Stimulated activated effector memory CD8-positive, alpha-beta T cell treated with anti-CD3 and anti-CD28 coated beads, Interleukin-12 subunit alpha, Interleukin-12 subunit beta, amount 100 ng/mL, for 72 hours (primary cell): Measurements from ENCODE around the gene RRP9.
A peak's percentile ranks its signal among the peaks of the same experiment; 100 is the strongest.

ENCODE experiments used
- ATAC-seq: fragments of 150-1000 bp; cut with Tn5 transposase; 2 replicates; pipeline ENCODE4 v1.10.0; 2021
- DNase-seq, 2 donors: peaks; one replicate each; pipeline ENCODE4 v3.0.0; 2021 to 2022; ENCODE audit warnings: low spot score in 2 of 2
- H3K27ac Mint-ChIP-seq: one replicate; pipeline ENCODE4 v1.8.0; 2022; ENCODE audit warnings: mild to moderate bottlenecking, mixed read lengths
- H3K36me3 Mint-ChIP-seq: one replicate; pipeline ENCODE4 v1.8.0; 2022; ENCODE audit warnings: mild to moderate bottlenecking, mixed read lengths
- H3K4me1 Mint-ChIP-seq: one replicate; pipeline ENCODE4 v1.8.0; 2022; ENCODE audit warnings: mixed read lengths
- H3K4me3 Mint-ChIP-seq: one replicate; pipeline ENCODE4 v1.8.0; 2022; ENCODE audit warnings: mild to moderate bottlenecking, mixed read lengths
- H3K9me3 Mint-ChIP-seq: one replicate; pipeline ENCODE4 v1.8.0; 2022; ENCODE audit warnings: mixed read lengths

The RRP9 gene

DNA sequence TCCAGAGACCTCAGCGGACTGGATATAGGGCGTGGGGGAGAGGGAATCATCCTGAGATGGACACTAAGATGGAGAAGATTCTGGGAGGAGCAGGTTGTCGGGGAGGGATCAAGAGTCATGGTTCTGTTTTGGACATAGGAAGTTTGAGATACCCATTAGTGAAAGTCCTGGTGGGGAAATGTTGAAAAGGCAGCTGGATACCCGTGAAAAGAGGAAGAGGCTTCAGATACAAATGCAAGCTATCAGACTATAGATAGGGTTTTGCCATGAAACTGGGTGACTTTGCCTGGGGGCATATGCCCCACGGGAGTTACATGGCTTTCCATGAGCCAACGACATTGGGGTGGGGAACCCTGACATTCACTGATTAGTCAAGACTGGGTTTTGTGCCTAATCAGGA is 12.4 kb upstream of the RRP9 start:
- no peak overlapping the region for H3K4me3 Mint-ChIP-seq
- H3K4me1 Mint-ChIP-seq, result peaks cover 5% of the 10 kb centered on the region

DNA sequence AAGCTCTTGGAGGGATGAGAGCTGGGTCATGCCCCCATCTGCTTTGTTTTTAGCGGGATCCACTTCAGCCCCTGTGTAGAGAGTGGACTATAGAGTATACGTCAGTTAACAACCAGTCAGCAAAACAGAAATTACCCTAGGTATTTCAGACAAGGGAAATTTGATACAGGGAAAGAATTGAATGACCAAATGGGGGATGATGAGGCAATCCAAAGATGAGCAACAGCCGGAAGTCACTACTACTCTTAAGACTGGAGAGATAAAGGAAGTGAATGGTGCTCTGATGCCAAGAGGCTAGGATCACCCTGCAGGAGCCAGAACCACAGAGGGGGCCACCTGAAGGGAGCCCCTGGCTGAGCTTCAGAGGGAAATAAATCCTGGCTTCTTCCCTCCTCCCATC is 11.7 kb upstream of the RRP9 start:
- H3K4me1 Mint-ChIP-seq, result peaks cover 5% of the 10 kb centered on the region
- peaks cover 4% of the 10 kb centered on the region for H3K36me3 Mint-ChIP-seq
- no peak for DNase-seq

More for the DNA sequence above, 12.4 kb upstream of the RRP9 start:
- ATAC-seq, result no peak
- DNase-seq, result no peak
- Mint-ChIP-seq H3K27ac (no peak overlapping the region), H3K36me3 (peaks cover 4% of the 10 kb centered on the region), H3K9me3 (no peaks in the 10 kb centered on the region)

DNA sequence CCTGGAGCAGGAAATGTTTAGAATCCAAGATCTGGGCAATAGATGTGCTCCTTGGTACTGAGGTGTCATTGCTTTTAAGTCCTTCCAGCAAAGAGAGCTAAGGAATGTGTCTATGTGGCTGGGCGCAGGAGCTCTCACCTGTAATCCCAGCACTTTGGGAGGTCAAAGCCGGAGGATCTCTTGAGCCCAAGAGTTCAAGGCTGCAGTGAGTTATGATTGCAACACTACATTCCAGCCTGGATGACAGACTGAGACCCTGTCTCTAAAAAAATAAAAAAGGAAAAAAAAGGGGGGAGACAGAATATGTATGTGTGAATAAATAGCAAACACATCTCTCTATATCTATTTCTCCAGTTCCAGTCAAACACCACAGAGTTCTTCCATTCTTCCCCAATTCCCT is 9.2 kb upstream of the RRP9 start:
- DNase-seq (no peak), ATAC-seq (no peak)
- H3K9me3 Mint-ChIP-seq, result no peaks in the 10 kb centered on the region
- H3K4me1 Mint-ChIP-seq, result no peaks in the 10 kb centered on the region
- no peaks in the 10 kb centered on the region for H3K36me3 Mint-ChIP-seq
- H3K27ac Mint-ChIP-seq, result no peak overlapping the region
- H3K4me3 Mint-ChIP-seq, result no peak overlapping the region

More for the DNA sequence above, 11.7 kb upstream of the RRP9 start:
- ATAC-seq, result no peak
- H3K9me3 Mint-ChIP-seq, result no peaks in the 10 kb centered on the region
- no peak overlapping the region for H3K27ac Mint-ChIP-seq
- H3K4me3 Mint-ChIP-seq, result no peak overlapping the region

DNA sequence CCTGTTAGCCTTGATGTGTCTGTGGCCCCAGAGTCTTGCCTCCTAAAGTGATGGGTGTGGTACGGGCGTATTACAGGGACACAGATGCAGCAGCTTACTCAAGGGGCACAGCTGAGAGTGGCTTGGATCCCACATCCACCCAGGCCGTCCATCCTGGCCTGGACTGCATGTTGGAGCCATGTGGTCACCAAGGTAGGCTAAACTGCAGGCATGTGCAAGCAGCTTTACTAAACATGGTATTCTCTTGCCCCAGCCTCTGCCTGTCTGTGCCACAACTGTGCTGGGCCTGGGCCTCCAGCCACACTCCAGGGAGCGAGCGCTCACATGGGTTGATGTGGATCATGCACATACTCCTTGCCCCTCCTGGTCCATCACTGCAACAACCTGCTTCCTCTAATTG is 7.4 kb upstream of the RRP9 start:
- Mint-ChIP-seq H3K4me1 (no peaks in the 10 kb centered on the region), H3K27ac (peak overlapping the region; percentile 38), H3K9me3 (no peaks in the 10 kb centered on the region), H3K4me3 (no peak overlapping the region), H3K36me3 (no peaks in the 10 kb centered on the region)
- no peak for DNase-seq
- no peak for ATAC-seq

DNA sequence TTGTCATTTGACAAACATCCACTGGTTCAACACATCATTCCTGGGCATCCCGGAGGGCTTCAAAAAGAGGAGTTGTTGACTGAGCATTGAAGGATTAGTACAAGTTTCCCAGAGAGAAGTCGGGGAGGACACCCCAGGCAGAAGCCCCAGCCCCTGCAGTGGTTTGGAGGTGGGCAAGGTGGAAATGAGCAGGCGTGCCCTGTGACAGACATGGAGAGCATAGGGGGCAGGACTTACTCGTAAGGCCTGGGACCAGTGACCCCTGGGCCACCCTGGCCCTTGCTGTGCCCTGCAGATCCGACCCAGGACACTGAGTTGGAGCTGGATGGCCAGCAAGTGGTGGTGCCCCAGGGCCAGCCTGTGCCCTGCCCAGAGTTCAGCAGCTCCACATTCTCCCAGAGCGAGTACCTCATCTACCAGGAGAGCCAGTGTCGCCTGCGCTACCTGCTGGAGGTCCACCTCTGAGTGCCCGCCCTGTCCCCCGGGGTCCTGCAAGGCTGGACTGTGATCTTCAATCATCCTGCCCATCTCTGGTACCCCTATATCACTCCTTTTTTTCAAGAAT is 6.4 kb upstream of the RRP9 start:
- Mint-ChIP-seq H3K4me1 (peaks cover under 1% of the 10 kb centered on the region), H3K4me3 (no peak overlapping the region), H3K27ac (no peak overlapping the region), H3K9me3 (no peaks in the 10 kb centered on the region), H3K36me3 (no peaks in the 10 kb centered on the region)
- DNase-seq (no peak), ATAC-seq (no peak)

DNA sequence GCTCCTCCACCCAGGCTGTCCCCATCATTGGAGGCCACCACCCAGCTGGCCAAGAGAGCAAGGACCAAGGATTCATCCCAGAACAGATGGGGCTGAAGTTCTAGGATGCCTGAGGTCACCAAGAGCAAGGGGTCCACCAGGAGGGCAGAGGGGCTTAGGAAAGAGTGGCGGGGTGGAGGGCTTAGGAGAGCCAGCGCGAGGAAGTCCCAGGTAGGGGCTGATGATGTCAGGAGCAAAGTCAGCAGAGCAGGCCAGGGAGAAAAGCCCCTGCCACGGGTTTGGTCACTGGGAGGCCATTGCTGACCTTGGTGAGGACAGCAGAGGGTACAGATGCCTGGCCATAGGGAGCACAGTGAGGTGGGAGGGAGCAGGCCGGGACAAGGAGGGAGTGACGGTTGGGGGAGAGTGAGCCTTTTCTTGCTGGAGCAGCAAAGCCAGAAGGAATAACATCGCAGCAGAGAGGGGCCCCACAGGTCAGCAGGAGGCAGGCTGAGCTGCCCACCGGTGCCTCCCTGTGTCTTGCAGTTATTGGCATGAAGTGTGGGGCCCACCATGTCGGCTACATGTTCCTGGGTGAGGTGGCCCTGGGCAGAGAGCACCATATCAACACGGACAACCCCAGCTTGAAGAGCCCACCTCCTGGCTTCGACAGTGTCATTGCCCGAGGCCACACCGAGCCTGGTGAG is 5.7 kb upstream of the RRP9 start:
- peaks cover 8% of the 10 kb centered on the region for H3K4me1 Mint-ChIP-seq
- H3K27ac Mint-ChIP-seq, result peak overlapping the region; percentile 38
- no peak overlapping the region for H3K4me3 Mint-ChIP-seq
- ATAC-seq, result no peak
- no peaks in the 10 kb centered on the region for H3K36me3 Mint-ChIP-seq
- no peak for DNase-seq
- no peaks in the 10 kb centered on the region for H3K9me3 Mint-ChIP-seq

DNA sequence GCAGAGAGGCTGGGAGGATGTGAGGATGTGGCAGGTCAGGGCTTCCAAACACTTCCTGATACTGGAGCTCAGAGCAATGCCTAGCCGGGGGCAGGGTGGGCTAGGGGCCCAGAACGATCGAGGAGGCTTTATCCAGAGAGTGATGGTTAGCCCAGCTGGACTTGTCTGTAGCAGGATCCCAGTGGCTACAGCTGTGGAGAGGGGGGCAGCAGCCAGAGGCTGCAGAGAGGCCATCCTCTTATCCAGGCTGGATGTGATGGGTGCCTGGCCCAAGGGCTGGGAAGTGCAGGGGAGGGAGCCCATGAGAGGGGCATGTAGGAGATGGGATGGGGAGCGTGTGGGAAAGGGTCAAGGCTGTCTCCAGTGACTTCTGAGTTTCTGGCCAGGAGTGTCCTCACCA is 5.1 kb upstream of the RRP9 start:
- no peak for ATAC-seq
- Mint-ChIP-seq H3K4me3 (no peak overlapping the region), H3K36me3 (no peaks in the 10 kb centered on the region), H3K9me3 (no peaks in the 10 kb centered on the region), H3K27ac (peak overlapping the region; percentile 38), H3K4me1 (peaks cover 13% of the 10 kb centered on the region)
- DNase-seq, result no peak

DNA sequence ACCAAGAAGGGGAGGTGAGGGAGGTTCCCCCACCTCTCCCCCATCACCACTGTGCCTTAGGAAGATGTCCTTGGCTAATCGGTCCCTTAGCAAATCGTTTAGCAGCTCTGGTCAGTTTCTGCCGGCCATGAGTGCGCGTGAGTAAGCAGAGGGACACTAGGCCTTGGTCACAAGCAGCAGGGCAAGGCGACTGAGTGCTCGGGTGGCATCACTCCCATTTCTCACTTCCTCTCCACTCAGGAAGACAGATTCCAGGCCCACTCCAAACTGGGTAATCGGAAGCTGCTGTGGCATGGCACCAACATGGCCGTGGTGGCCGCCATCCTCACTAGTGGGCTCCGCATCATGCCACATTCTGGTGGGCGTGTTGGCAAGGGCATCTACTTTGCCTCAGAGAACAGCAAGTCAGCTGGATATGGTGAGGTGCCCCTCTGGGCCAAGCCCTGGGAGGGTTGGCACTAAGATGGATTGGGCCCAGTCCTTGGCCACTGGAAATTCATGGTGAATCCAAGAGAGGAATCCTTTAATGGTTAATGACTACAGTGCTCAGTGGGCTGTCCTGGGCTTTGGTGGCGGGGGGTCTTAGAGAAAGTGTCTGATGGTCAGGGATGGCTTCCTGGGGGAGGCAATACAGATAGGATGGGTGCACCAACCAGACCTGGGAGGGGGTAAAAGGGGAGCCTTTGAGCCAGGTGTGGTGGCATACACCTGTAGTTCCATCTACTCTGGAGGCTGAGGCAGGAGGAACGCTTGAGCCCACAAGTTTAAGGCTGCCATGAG is 4.4 kb upstream of the RRP9 start:
- ATAC-seq (no peak), DNase-seq (no peak)
- H3K4me3 Mint-ChIP-seq, result no peak overlapping the region
- peaks cover 16% of the 10 kb centered on the region for H3K4me1 Mint-ChIP-seq
- no peaks in the 10 kb centered on the region for H3K9me3 Mint-ChIP-seq
- H3K36me3 Mint-ChIP-seq, result no peaks in the 10 kb centered on the region
- H3K27ac Mint-ChIP-seq, result peak overlapping the region; percentile 38

DNA sequence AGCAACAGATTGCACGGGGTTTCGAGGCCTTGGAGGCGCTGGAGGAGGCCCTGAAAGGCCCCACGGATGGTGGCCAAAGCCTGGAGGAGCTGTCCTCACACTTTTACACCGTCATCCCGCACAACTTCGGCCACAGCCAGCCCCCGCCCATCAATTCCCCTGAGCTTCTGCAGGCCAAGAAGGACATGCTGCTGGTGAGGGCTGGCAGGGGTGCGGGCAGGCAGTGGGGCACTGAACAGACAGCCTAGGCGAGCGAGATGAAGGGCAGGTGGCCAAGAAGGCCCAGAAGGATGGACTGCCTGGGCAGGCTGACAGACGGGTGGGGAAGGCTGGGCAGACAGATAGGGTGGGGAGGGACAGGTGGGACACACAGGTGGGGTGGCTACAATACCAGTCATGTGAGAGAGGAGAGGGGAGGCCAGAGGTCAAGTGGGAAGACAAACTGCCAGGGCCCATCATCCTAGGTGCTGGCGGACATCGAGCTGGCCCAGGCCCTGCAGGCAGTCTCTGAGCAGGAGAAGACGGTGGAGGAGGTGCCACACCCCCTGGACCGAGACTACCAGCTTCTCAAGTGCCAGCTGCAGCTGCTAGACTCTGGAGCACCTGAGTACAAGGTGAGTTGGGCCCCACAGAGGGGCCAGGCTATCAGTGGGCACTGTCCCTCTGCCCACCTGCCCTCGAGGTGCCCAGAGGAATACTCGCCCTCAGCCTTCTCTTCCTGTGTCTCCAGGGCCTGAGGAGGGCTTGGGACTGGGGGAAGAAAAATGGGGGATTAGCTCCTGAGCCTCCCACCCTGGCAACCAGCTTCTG is 3.5 kb upstream of the RRP9 start:
- Mint-ChIP-seq H3K4me3 (no peak overlapping the region), H3K36me3 (peaks cover 4% of the 10 kb centered on the region), H3K27ac (peak overlapping the region; percentile 26), H3K9me3 (no peaks in the 10 kb centered on the region), H3K4me1 (peaks cover 25% of the 10 kb centered on the region)
- ATAC-seq, result no peak
- no peak for DNase-seq

DNA sequence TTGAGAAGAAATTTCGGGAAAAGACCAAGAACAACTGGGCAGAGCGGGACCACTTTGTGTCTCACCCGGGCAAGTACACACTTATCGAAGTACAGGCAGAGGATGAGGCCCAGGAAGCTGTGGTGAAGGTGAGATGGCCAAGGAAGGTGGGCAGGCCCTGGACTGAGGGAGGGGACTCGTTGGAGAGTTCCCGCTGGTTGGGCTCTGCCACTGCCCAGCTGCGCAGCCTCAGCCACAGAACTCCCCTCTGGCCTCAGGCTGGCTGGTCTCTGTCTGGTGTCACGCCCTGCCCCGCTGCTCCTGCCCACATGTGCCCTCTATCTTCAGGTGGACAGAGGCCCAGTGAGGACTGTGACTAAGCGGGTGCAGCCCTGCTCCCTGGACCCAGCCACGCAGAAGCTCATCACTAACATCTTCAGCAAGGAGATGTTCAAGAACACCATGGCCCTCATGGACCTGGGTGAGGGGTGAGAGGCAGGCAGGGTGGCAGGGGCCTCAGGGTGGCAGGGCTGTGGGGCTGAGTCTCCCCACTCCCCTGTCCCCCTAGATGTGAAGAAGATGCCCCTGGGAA is 2.8 kb upstream of the RRP9 start:
- Mint-ChIP-seq H3K27ac (peak overlapping the region; percentile 26), H3K9me3 (no peaks in the 10 kb centered on the region), H3K36me3 (peaks cover 4% of the 10 kb centered on the region), H3K4me3 (no peak overlapping the region), H3K4me1 (peaks cover 28% of the 10 kb centered on the region)
- no peak for ATAC-seq
- no peak for DNase-seq

DNA sequence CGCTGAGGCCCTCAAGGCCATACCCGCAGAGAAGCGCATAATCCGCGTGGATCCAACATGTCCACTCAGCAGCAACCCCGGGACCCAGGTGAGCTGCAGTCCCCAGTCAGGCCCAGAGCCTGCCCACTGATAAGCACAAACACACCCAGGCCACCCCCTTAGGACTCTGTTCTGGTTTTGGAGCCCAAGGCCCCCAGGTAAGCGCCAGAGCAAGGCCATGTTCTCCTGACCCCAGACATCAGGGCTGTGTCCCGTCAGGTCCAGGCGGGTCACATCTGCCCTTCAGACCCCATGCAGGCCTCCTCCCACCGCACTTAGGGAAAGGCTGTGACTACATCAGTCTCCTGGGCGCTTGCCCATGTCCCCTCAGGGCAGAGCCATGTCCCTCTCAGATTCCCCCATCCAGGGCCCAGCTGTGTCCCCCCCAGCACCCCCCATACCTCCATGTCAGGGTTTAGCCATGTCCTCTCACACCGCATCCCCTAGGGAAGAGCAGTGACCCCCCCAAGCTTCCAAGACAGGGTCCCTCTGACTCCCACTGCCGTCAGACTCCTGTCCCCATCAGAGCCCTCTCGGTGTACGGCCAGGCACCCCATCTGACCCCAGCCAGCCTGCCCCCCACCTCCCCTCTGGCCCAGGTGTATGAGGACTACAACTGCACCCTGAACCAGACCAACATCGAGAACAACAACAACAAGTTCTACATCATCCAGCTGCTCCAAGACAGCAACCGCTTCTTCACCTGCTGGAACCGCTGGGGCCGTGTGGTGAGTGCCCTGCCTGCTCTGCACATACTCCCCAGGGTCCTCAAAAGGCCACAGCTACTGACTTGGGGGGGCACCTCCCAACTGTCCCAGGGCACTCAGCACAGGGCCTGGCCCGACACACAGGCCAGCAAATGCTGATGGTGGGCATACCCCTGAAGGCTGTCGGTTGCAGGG is 2.0 kb upstream of the RRP9 start:
- ATAC-seq, result no peak
- Mint-ChIP-seq H3K27ac (no peak overlapping the region), H3K36me3 (peaks cover 4% of the 10 kb centered on the region), H3K9me3 (no peaks in the 10 kb centered on the region), H3K4me3 (peak overlapping the region; percentile 85), H3K4me1 (peaks cover 34% of the 10 kb centered on the region)
- DNase-seq, result no peak

DNA sequence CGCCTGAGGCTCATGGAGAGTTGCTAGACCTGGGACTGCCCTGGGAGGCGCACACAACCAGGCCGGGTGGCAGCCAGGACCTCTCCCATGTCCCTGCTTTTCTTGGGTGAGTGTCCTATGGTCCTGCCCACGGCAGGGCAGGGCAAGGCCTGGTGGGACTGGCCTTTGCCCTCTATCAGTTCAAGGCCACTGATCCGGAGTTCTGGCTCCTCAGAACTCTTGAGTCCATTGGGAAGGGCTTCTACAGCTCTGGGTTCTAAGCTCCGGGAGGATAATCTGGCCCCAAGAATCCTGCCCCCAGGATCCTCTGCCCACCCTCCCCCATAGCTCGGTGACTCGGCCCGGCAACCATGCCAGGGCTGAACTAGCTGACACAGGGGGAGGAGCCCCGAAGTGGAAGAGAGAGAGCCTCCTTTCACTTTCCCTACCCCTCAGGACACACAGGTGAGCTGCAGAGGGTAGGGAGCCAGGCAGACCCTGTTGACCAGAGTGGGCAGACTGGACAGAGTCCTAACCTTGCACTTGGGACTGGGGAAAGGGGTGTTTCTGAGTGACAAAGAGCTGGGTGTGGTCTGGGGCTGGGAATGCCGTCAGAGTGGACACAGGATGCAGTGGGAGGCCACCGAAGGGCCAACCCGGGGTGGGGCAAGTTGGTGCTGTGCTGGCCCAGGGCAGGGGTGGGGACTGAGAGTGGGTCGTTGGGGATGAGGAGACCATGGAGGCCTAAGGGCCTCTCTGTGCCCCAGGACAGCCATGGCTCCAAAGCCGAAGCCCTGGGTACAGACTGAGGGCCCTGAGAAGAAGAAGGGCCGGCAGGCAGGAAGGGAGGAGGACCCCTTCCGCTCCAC is 1.1 kb upstream of the RRP9 start:
- H3K27ac Mint-ChIP-seq, result peak overlapping the region; percentile 89
- DNase-seq (peak in 1 of 2 donors; percentile 76), ATAC-seq (peak; percentile 27)
- H3K36me3 Mint-ChIP-seq, result peaks cover 12% of the 10 kb centered on the region
- H3K4me3 Mint-ChIP-seq, result peak overlapping the region; percentile 85
- no peaks in the 10 kb centered on the region for H3K9me3 Mint-ChIP-seq
- H3K4me1 Mint-ChIP-seq, result peaks cover 34% of the 10 kb centered on the region

DNA sequence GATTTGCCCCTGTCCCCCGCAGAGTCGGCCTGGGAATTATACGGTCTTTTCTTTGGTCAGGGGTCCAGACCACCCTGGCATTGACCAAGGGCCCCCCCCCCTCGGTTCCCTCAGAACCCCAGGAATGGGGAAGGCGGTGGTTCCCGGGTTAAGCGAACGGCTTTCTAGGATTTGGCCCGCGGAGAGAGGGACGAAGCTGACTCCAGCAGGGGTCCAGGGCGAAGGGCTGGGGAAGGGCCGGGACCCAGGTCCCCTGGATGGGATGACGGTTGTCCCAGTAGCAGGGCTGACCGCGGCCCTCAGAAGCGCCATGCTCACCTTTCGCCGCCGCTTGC is 274 bp downstream of the RRP9 start:
- Mint-ChIP-seq H3K36me3 (peaks cover 26% of the 10 kb centered on the region), H3K4me3 (peak overlapping the region; percentile 85), H3K4me1 (peaks cover 34% of the 10 kb centered on the region), H3K27ac (peak overlapping the region; percentile 89), H3K9me3 (no peaks in the 10 kb centered on the region)
- DNase-seq, result no peak
- no peak for ATAC-seq
